HCT116 (cell line): Measurements from ENCODE around the gene YBEY. TPM values are rescaled to one million over a fixed set of nuclear protein-coding genes. Genes with fewer than 3 reads are reported as not detected.

Experiments used
- ATAC-seq: fragments of 200-7000 bp; cut with Tn5 transposase; 2 replicates; pipeline ENCODE4 v1.9.1; 2020; ENCODE audit warnings: mild to moderate bottlenecking, moderate library complexity
- BruUV-seq: library from RNA; stranded (reverse); fragments of 400-500 nt; replicated peaks from 2 replicates; lab custom pipeline; 2021; lab: Mats Ljungman, UMichigan
- CTCF ChIA-PET: fragments of 300-600 bp; sonication (Branson Sonifier 250); formaldehyde crosslinking; loops from one replicate; lab custom pipeline; 2021; ENCODE audit warnings: antibody characterized with exemption; lab: Charles Lee
- POLR2A ChIA-PET: fragments of 300-600, 350-600 bp; sonication (Branson Sonifier 250); formaldehyde crosslinking; loops from one replicate; lab custom pipeline; 2021; ENCODE audit warnings: antibody characterized with exemption; lab: Charles Lee
- RAD21 ChIA-PET, 2 experiments: fragments of 300-600 bp; sonication (Branson Sonifier 250); formaldehyde crosslinking; loops; one replicate each; lab custom pipeline; 2023; ENCODE audit warnings: low total read pairs in 2 of 2; ENCODE audit not compliant: uncharacterized antibody in 2 of 2, unreplicated experiment in 2 of 2, low non-redundant PET in 1 of 2; lab: Charles Lee
- DNase-seq: peaks from one replicate; pipeline ENCODE4 v3.0.0-alpha.2; 2010; ENCODE audit warnings: low read depth, low spot score
- H2AFZ ChIP-seq: fragments of 200-600 bp; shearing (Covaris generic), sonication (generic); 2 replicates; pipeline ENCODE4 v1.6.1; 2017; ENCODE audit warnings: low read depth, mixed run types, mixed read lengths, antibody characterized with exemption, low read length; ENCODE audit not compliant: poor library complexity, severe bottlenecking
- H3K27ac ChIP-seq: 2 replicates; pipeline ENCODE4 v1.5.1; 2012; ENCODE audit warnings: low read depth, low read length
- H3K27me3 ChIP-seq: fragments of 200-600 bp; sonication (generic); 2 replicates; pipeline ENCODE4 v1.6.1; 2016; ENCODE audit warnings: mixed run types, low read length, mixed read lengths; ENCODE audit not compliant: insufficient read depth
- H3K36me3 ChIP-seq, 2 experiments: fragments of 200-500 bp in 1 of 2; fragments of 200-600 bp in 1 of 2; sonication (Bioruptor generic) in 1 of 2; sonication (generic) in 1 of 2; 2 replicates each; pipeline versions ENCODE4 v1.5.1 to v1.6.1; 2014 to 2016; ENCODE audit warnings: low read length in 2 of 2, inconsistent platforms in 1 of 2, mixed read lengths in 1 of 2, mixed run types in 1 of 2; ENCODE audit not compliant: insufficient read depth in 2 of 2, control insufficient read depth in 1 of 2
- H3K4me1 ChIP-seq, 2 experiments: fragments of 200-600 bp in 1 of 2; sonication (generic) in 1 of 2; 2 replicates each; pipeline versions ENCODE4 v1.5.1 to v1.6.1; 2012 to 2017; ENCODE audit warnings: low read length in 2 of 2, inconsistent platforms in 1 of 2, mild to moderate bottlenecking in 1 of 2, mixed read lengths in 1 of 2, mixed run types in 1 of 2, moderate library complexity in 1 of 2; ENCODE audit not compliant: insufficient read depth in 2 of 2, control insufficient read depth in 1 of 2
- H3K4me2 ChIP-seq: fragments of 200-600 bp; sonication (generic); 2 replicates; pipeline ENCODE4 v1.6.1; 2017; ENCODE audit warnings: mixed run types, low read length, mixed read lengths
- H3K4me3 ChIP-seq, 2 experiments: fragments of 200-600 bp in 1 of 2; sonication (generic) in 1 of 2; replicated peaks in 1 of 2; 2 replicates each; pipeline ENCODE4 v1.5.1; 2011 to 2016; ENCODE audit warnings: low read length in 2 of 2, control low read depth in 1 of 2, low read depth in 1 of 2, mild to moderate bottlenecking in 1 of 2, mixed read lengths in 1 of 2, mixed run types in 1 of 2
- H3K79me2 ChIP-seq: fragments of 200-600 bp; sonication (generic); 2 replicates; pipeline ENCODE4 v1.6.1; 2017; ENCODE audit warnings: mild to moderate bottlenecking, mixed run types, low read length, moderate library complexity, mixed read lengths; ENCODE audit not compliant: insufficient read depth
- H3K9ac ChIP-seq: fragments of 200-600 bp; sonication (generic); 2 replicates; pipeline ENCODE4 v1.6.1; 2016; ENCODE audit warnings: low read length, mixed read lengths
- H3K9me2 ChIP-seq: fragments of 200-600 bp; sonication (generic), shearing (Covaris generic); 2 replicates; pipeline ENCODE4 v1.6.1; 2017; ENCODE audit warnings: mixed run types, mild to moderate bottlenecking, moderate library complexity; ENCODE audit not compliant: insufficient read depth
- H3K9me3 ChIP-seq, 2 experiments: fragments of 200-500 bp in 1 of 2; fragments of 200-600 bp in 1 of 2; sonication (Bioruptor generic) in 1 of 2; sonication (generic) in 1 of 2; 2 replicates each; pipeline ENCODE4 v1.6.1; 2014 to 2017; ENCODE audit warnings: low read length in 2 of 2, mixed read lengths in 2 of 2, inconsistent platforms in 1 of 2, low read depth in 1 of 2, mild to moderate bottlenecking in 1 of 2, mixed run types in 1 of 2, moderate library complexity in 1 of 2; ENCODE audit not compliant: control insufficient read depth in 1 of 2, insufficient read depth in 1 of 2
- H4K20me1 ChIP-seq: fragments of 200-600 bp; sonication (generic), shearing (Covaris generic); 2 replicates; pipeline ENCODE4 v1.6.1; 2017; ENCODE audit warnings: mixed run types, mild to moderate bottlenecking, moderate library complexity; ENCODE audit not compliant: insufficient read depth
- EGR1 ChIP-seq: IDR thresholded peaks from 2 replicates; pipeline ENCODE4 v1.6.1; 2012; ENCODE audit warnings: low read depth
- FOSL1 ChIP-seq: IDR thresholded peaks from 2 replicates; pipeline ENCODE4 v1.6.1; 2012; ENCODE audit warnings: low read depth
- JUND ChIP-seq: IDR thresholded peaks from 2 replicates; pipeline ENCODE4 v1.6.1; 2012
- REST ChIP-seq: IDR thresholded peaks from 2 replicates; pipeline ENCODE4 v1.6.1; 2012; ENCODE audit warnings: low read depth
- SIN3A ChIP-seq: IDR thresholded peaks from 2 replicates; pipeline ENCODE4 v1.6.1; 2012; ENCODE audit warnings: low read depth
- ZFX ChIP-seq: fragments of 450-650 bp; IDR thresholded peaks from 2 replicates; pipeline ENCODE4 v1.6.1; 2017
- intact Hi-C: fragments of 100-400 bp; cut with micrococcal nuclease; formaldehyde crosslinking; loops from 2 replicates; pipeline ENCODE4 v1.10.0; 2022
- total RNA-seq: library from RNA; stranded (reverse); gene quantifications from one replicate; pipeline ENCODE4 v1.2.1, GENCODE V29; 2021; ENCODE audit not compliant: unreplicated experiment
- TF ChIP-seq, protein P1 (sequence below), 3 experiments: fragments of 200-600 bp in 1 of 3; sonication (generic) in 1 of 3; IDR thresholded peaks in 2 of 3; conservative IDR thresholded peaks in 1 of 3; 2 replicates each; pipeline ENCODE4 v1.5.1; 2012 to 2017; ENCODE audit warnings: low read depth in 2 of 3, low read length in 2 of 3, antibody characterized with exemption in 1 of 3, borderline replicate concordance in 1 of 3, control low read depth in 1 of 3, mild to moderate bottlenecking in 1 of 3, mixed read lengths in 1 of 3, mixed run types in 1 of 3, moderate library complexity in 1 of 3; ENCODE audit not compliant: insufficient read depth in 1 of 3

Gene YBEY
- total RNA-seq, 1 experiment from 2014 or later = 31.5 TPM

GRCh38 chr21:46250146-46250725 is 35.9 kb upstream of the YBEY start:
- no TSS peak for BruUV-seq
- no peak overlapping the region for H3K9ac ChIP-seq
- H3K79me2 ChIP-seq = peaks cover 11% of the 10 kb centered on the region
- POLR2A ChIA-PET = no interaction called here
- peaks cover 41 to 70% of the 10 kb centered on the region in 2 experiments for H3K36me3 ChIP-seq
- intact Hi-C loops = no loop called here
- H3K4me2 ChIP-seq = no peak overlapping the region
- H3K27ac ChIP-seq = no peak overlapping the region
- no peak overlapping the region for H3K4me3 ChIP-seq
- H3K27me3 ChIP-seq = no peaks in the 10 kb centered on the region
- RAD21 ChIA-PET = no interaction called here
- no peak overlapping the region for H2AFZ ChIP-seq
- no peaks in the 10 kb centered on the region for H3K4me1 ChIP-seq
- no peak for TF ChIP-seq EGR1
- 0 out of 2 replicates have a peak, but pooled peaks have one; percentile 11 for TF ChIP-seq ZFX
- TF ChIP-seq REST = no peak
- no peak for TF ChIP-seq FOSL1
- TF ChIP-seq JUND = no peak
- no peak for TF ChIP-seq SIN3A
- TF ChIP-seq, protein P1, sequence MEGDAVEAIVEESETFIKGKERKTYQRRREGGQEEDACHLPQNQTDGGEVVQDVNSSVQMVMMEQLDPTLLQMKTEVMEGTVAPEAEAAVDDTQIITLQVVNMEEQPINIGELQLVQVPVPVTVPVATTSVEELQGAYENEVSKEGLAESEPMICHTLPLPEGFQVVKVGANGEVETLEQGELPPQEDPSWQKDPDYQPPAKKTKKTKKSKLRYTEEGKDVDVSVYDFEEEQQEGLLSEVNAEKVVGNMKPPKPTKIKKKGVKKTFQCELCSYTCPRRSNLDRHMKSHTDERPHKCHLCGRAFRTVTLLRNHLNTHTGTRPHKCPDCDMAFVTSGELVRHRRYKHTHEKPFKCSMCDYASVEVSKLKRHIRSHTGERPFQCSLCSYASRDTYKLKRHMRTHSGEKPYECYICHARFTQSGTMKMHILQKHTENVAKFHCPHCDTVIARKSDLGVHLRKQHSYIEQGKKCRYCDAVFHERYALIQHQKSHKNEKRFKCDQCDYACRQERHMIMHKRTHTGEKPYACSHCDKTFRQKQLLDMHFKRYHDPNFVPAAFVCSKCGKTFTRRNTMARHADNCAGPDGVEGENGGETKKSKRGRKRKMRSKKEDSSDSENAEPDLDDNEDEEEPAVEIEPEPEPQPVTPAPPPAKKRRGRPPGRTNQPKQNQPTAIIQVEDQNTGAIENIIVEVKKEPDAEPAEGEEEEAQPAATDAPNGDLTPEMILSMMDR (IDR thresholded peaks at IDR 0.05 in 2 of 3, conservative IDR thresholded peaks at IDR 0.05 in 1 of 3; ENCODE audit: borderline replicate concordance in 1 of 3, insufficient read depth in 1 of 3, low read depth in 2 of 3, low read length in 2 of 3) = no peak
- ATAC-seq = no peak
- CTCF ChIA-PET = no interaction called here
- H4K20me1 ChIP-seq = no peaks in the 10 kb centered on the region
- no peak for DNase-seq
- no peaks in the 10 kb centered on the region for H3K9me3 ChIP-seq
- H3K9me2 ChIP-seq = no peaks in the 10 kb centered on the region
